ENCODE data around the gene ATL2.

ATL2 gene

GRCh38 chr2:38353402-38353801 is 23.7 kb downstream of the ATL2 start:
- no peak for TF ChIP-seq ZNF274 (IDR thresholded peaks at IDR 0.05; ENCODE audit: low read depth, low read length)
- no peak for TF ChIP-seq YY1 (IDR thresholded peaks at IDR 0.05; ENCODE audit: insufficient read depth, insufficient read length)
- DNase-seq (ENCODE audit: low read depth, low spot score) = no peak
- Histone ChIP-seq H3K9ac (ENCODE audit: insufficient read length, low read depth) (no peak overlapping the region), H3K9me3 (ENCODE audit: insufficient read depth, low read length) (no peaks in the 10 kb centered on the region), H3K4me1 (ENCODE audit: insufficient read depth, insufficient read length) (no peaks in the 10 kb centered on the region), H3K36me3 (ENCODE audit: insufficient read depth, insufficient read length, low read length) (peaks cover 3% of the 10 kb centered on the region), H3K27me3 (ENCODE audit: insufficient read depth, insufficient read length) (no peaks in the 10 kb centered on the region), H3K4me3 (ENCODE audit: insufficient read length, low read depth) (no peak overlapping the region)

GRCh38 chr2:38352336-38352735 is 24.7 kb downstream of the ATL2 start:
- H3K4me1 ChIP-seq (ENCODE audit: insufficient read depth, insufficient read length) = no peaks in the 10 kb centered on the region
- H3K27me3 ChIP-seq (ENCODE audit: insufficient read depth, insufficient read length) = no peaks in the 10 kb centered on the region
- H3K36me3 ChIP-seq (ENCODE audit: insufficient read depth, insufficient read length, low read length) = peaks cover 3% of the 10 kb centered on the region
- H3K4me3 ChIP-seq (ENCODE audit: insufficient read length, low read depth) = no peak overlapping the region
- TF ChIP-seq YY1 (IDR thresholded peaks at IDR 0.05; ENCODE audit: insufficient read depth, insufficient read length) (no peak), SUZ12 (IDR thresholded peaks at IDR 0.05; ENCODE audit: extremely low read depth, insufficient read depth, insufficient read length) (no peak), ZNF274 (IDR thresholded peaks at IDR 0.05; ENCODE audit: low read depth, low read length) (no peak)
- no peak for DNase-seq (ENCODE audit: low read depth, low spot score)
- no peak overlapping the region for H3K9ac ChIP-seq (ENCODE audit: insufficient read length, low read depth)
- H3K9me3 ChIP-seq (ENCODE audit: insufficient read depth, low read length) = no peaks in the 10 kb centered on the region

GRCh38 chr2:38345323-38346038 is 31.6 kb downstream of the ATL2 start:
- Histone ChIP-seq H3K27me3 (ENCODE audit: insufficient read depth, insufficient read length) (no peaks in the 10 kb centered on the region), H3K9ac (ENCODE audit: insufficient read length, low read depth) (no peak overlapping the region), H3K36me3 (ENCODE audit: insufficient read depth, insufficient read length, low read length) (peaks cover 38% of the 10 kb centered on the region), H3K9me3 (ENCODE audit: insufficient read depth, low read length) (no peaks in the 10 kb centered on the region), H3K4me1 (ENCODE audit: insufficient read depth, insufficient read length) (no peaks in the 10 kb centered on the region), H3K4me3 (ENCODE audit: insufficient read length, low read depth) (no peak overlapping the region)
- TF ChIP-seq YY1 (IDR thresholded peaks at IDR 0.05; ENCODE audit: insufficient read depth, insufficient read length) (no peak), ZNF274 (IDR thresholded peaks at IDR 0.05; ENCODE audit: low read depth, low read length) (no peak), SUZ12 (IDR thresholded peaks at IDR 0.05; ENCODE audit: extremely low read depth, insufficient read depth, insufficient read length) (no peak)
- no peak for DNase-seq (ENCODE audit: low read depth, low spot score)

GRCh38 chr2:38344813-38345212 is 32.3 kb downstream of the ATL2 start:
- H3K4me1 ChIP-seq (ENCODE audit: insufficient read depth, insufficient read length) = no peaks in the 10 kb centered on the region
- no peaks in the 10 kb centered on the region for H3K27me3 ChIP-seq (ENCODE audit: insufficient read depth, insufficient read length)
- H3K9me3 ChIP-seq (ENCODE audit: insufficient read depth, low read length) = no peaks in the 10 kb centered on the region
- H3K36me3 ChIP-seq (ENCODE audit: insufficient read depth, insufficient read length, low read length) = peaks cover 38% of the 10 kb centered on the region
- no peak overlapping the region for H3K9ac ChIP-seq (ENCODE audit: insufficient read length, low read depth)
- DNase-seq (ENCODE audit: low read depth, low spot score) = no peak
- H3K4me3 ChIP-seq (ENCODE audit: insufficient read length, low read depth) = no peak overlapping the region
- no peak for TF ChIP-seq ZNF274 (IDR thresholded peaks at IDR 0.05; ENCODE audit: low read depth, low read length)
- no peak for TF ChIP-seq SUZ12 (IDR thresholded peaks at IDR 0.05; ENCODE audit: extremely low read depth, insufficient read depth, insufficient read length)
- no peak for TF ChIP-seq YY1 (IDR thresholded peaks at IDR 0.05; ENCODE audit: insufficient read depth, insufficient read length)

GRCh38 chr2:38343212-38343611 is 33.9 kb downstream of the ATL2 start:
- no peak for DNase-seq (ENCODE audit: low read depth, low spot score)
- H3K4me3 ChIP-seq (ENCODE audit: insufficient read length, low read depth) = no peak overlapping the region
- H3K9ac ChIP-seq (ENCODE audit: insufficient read length, low read depth) = no peak overlapping the region
- no peaks in the 10 kb centered on the region for H3K27me3 ChIP-seq (ENCODE audit: insufficient read depth, insufficient read length)
- H3K4me1 ChIP-seq (ENCODE audit: insufficient read depth, insufficient read length) = no peaks in the 10 kb centered on the region
- H3K9me3 ChIP-seq (ENCODE audit: insufficient read depth, low read length) = no peaks in the 10 kb centered on the region
- TF ChIP-seq ZNF274 (IDR thresholded peaks at IDR 0.05; ENCODE audit: low read depth, low read length) (no peak), SUZ12 (IDR thresholded peaks at IDR 0.05; ENCODE audit: extremely low read depth, insufficient read depth, insufficient read length) (no peak), YY1 (IDR thresholded peaks at IDR 0.05; ENCODE audit: insufficient read depth, insufficient read length) (no peak)
- peaks cover 38% of the 10 kb centered on the region for H3K36me3 ChIP-seq (ENCODE audit: insufficient read depth, insufficient read length, low read length)

GRCh38 chr2:38336621-38337020 is 40.5 kb downstream of the ATL2 start:
- no peak for DNase-seq (ENCODE audit: low read depth, low spot score)
- Histone ChIP-seq H3K27me3 (ENCODE audit: insufficient read depth, insufficient read length) (no peaks in the 10 kb centered on the region), H3K4me1 (ENCODE audit: insufficient read depth, insufficient read length) (no peaks in the 10 kb centered on the region), H3K9ac (ENCODE audit: insufficient read length, low read depth) (no peak overlapping the region), H3K36me3 (ENCODE audit: insufficient read depth, insufficient read length, low read length) (peaks cover 37% of the 10 kb centered on the region), H3K9me3 (ENCODE audit: insufficient read depth, low read length) (0 out of 2 replicates have a peak, but pooled peaks cover 9% of the 10 kb centered on the region), H3K4me3 (ENCODE audit: insufficient read length, low read depth) (no peak overlapping the region)
- no peak for TF ChIP-seq ZNF274 (IDR thresholded peaks at IDR 0.05; ENCODE audit: low read depth, low read length)
- no peak for TF ChIP-seq SUZ12 (IDR thresholded peaks at IDR 0.05; ENCODE audit: extremely low read depth, insufficient read depth, insufficient read length)
- TF ChIP-seq YY1 (IDR thresholded peaks at IDR 0.05; ENCODE audit: insufficient read depth, insufficient read length) = no peak

- peaks cover 28% of the 10 kb centered on the region for H3K9me3 ChIP-seq (ENCODE audit: insufficient read depth, low read length)
- no peaks in the 10 kb centered on the region for H3K4me1 ChIP-seq (ENCODE audit: insufficient read depth, insufficient read length)
- H3K27me3 ChIP-seq (ENCODE audit: insufficient read depth, insufficient read length) = no peaks in the 10 kb centered on the region
- peaks cover 20% of the 10 kb centered on the region for H3K36me3 ChIP-seq (ENCODE audit: insufficient read depth, insufficient read length, low read length)
- no peak overlapping the region for H3K9ac ChIP-seq (ENCODE audit: insufficient read length, low read depth)
- TF ChIP-seq SUZ12 (IDR thresholded peaks at IDR 0.05; ENCODE audit: extremely low read depth, insufficient read depth, insufficient read length) (no peak), YY1 (IDR thresholded peaks at IDR 0.05; ENCODE audit: insufficient read depth, insufficient read length) (no peak)
- no peak overlapping the region for H3K4me3 ChIP-seq (ENCODE audit: insufficient read length, low read depth)
- no peak for DNase-seq (ENCODE audit: low read depth, low spot score)
Observed at GRCh38 chr2:38330754-38331153, 46.3 kb downstream of the ATL2 start.

Measured in NT2/D1 (cell line).